Esophagus (tissue), 2 donors: ENCODE results near the gene APRT. TPM values are rescaled to one million over a fixed set of nuclear protein-coding genes. Genes with fewer than 3 reads are reported as not detected.
"Not testable (repeated sequence)": the region's sequence is repeated elsewhere in the genome, so short reads cannot be mapped to it uniquely, and the experiment has no call there.

Experiments
- H3K27ac ChIP-seq, 2 donors: one replicate each; pipeline ENCODE4 v1.5.1; 2013; ENCODE audit warnings: low read depth in 2 of 2, mild to moderate bottlenecking in 2 of 2, inconsistent platforms in 1 of 2, low read length in 1 of 2, moderate library complexity in 1 of 2
- H3K27me3 ChIP-seq, 2 donors: one replicate each; pipeline ENCODE4 v1.6.1; 2013; ENCODE audit warnings: low read length in 2 of 2, control low read depth in 1 of 2, mild to moderate bottlenecking in 1 of 2; ENCODE audit not compliant: insufficient read depth in 2 of 2, control insufficient read depth in 1 of 2
- H3K36me3 ChIP-seq, 2 donors: one replicate each; pipeline ENCODE4 v1.6.1; 2013; ENCODE audit warnings: low read length in 1 of 2; ENCODE audit not compliant: control insufficient read depth in 2 of 2, insufficient read depth in 2 of 2
- H3K4me1 ChIP-seq, 2 donors: one replicate each; pipeline ENCODE4 v1.6.1; 2013; ENCODE audit warnings: low read length in 1 of 2; ENCODE audit not compliant: control insufficient read depth in 2 of 2, insufficient read depth in 2 of 2
- H3K4me3 ChIP-seq, 2 donors: one replicate each; pipeline ENCODE4 v1.5.1; 2013; ENCODE audit warnings: low read length in 2 of 2, mild to moderate bottlenecking in 2 of 2, low read depth in 1 of 2, moderate library complexity in 1 of 2
- H3K9me3 ChIP-seq, 2 donors: one replicate each; pipeline ENCODE4 v1.6.1; 2013; ENCODE audit warnings: mild to moderate bottlenecking in 2 of 2, low read depth in 1 of 2, low read length in 1 of 2, moderate library complexity in 1 of 2; ENCODE audit not compliant: control insufficient read depth in 2 of 2, insufficient read depth in 1 of 2
- WGBS, 2 donors: extraction: QIAGEN DNeasy Blood & Tissue Kit; methylation state at CpG; one replicate each; pipeline ENCODE4 v1.1.7; 2013; 5-methylcytosine and 5-hydroxymethylcytosine counted together
- polyA plus RNA-seq, 2 donors: library from polyadenylated mRNA; stranded (reverse); fragments of 200-250 nt; gene quantifications; one replicate each; pipeline ENCODE4 v1.2.3, GENCODE V29; 2013
- donor health status: healthy with polysubstance abuse.
- donor health status: Bipolar disorder and iron deficiency.

The APRT gene
- polyA plus RNA-seq, 2 donors, result 137 to 223 TPM

DNA sequence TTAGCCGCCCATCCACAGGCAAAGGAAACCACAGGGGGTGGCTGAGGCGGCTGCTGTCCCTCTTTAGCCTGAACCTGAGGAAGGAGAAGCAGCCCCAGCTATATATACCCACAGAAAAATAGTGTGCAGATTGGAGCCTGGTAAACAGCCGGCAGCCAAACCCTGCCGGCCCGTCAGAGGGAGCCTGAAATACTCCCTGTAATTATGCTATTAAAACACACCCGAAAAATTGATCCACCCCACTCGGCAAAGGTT, 33.5 kb downstream of the APRT start:
- no peak overlapping the region for H3K4me3 ChIP-seq
- peak overlapping the region; percentile 7 to 17 for H3K27ac ChIP-seq
- H3K27me3 ChIP-seq, result no peaks in the 10 kb centered on the region
- H3K4me1 ChIP-seq, result peaks cover 9 to 34% of the 10 kb centered on the region in 2 donors
- 71 to 78% methylated on average over 7 of the region's 7 CpGs for WGBS, 2 donors
- peaks cover 0 to 3% of the 10 kb centered on the region in 2 donors for H3K36me3 ChIP-seq
- H3K9me3 ChIP-seq, result no peaks in the 10 kb centered on the region

DNA sequence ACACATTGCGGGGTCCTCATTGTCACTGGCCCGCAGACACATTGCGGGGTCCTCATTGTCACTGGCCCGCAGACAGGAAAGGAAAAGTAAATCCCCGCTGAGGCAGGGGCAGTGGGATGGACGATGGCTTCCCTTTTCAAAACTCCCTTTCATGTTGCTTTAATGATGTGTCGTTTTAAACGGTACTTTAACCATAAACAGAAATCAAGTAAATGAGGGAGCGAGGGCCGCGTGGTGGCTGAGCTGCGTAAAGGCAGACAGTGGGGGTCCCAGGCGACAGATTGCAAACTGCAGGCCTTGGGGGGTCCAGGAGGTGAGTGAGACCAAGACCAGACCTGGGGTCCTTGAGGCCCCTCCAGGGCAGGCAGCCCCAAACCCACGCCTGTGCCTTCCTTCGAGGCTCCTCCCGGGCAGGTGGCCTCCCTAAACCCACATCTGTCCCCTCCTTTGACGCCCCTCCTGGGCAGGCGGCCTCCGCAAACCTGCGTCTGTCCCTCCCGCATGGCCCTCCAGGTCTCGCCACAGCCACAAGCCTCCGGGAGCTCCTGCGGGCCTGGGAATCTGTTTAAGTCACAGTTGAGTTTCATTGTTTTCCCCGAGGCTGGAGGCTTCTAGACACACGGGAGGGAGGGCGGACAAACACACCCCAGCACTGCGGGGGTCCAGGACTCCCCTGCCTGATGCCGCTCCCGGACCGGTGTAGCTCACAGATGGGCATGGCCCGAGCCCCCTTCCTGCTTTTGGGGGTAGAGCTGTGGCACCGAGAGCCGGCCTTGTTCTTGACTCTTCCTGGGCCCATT, 34.1 kb downstream of the APRT start:
- no peaks in the 10 kb centered on the region for H3K9me3 ChIP-seq
- WGBS, 2 donors, result 82 to 84% methylated on average over 34 of the region's 34 CpGs
- peaks cover 0 to 3% of the 10 kb centered on the region in 2 donors for H3K36me3 ChIP-seq
- H3K4me3 ChIP-seq, result no peak overlapping the region
- H3K4me1 ChIP-seq, result peaks cover 12 to 39% of the 10 kb centered on the region in 2 donors
- H3K27me3 ChIP-seq, result no peaks in the 10 kb centered on the region
- H3K27ac ChIP-seq, result peak overlapping the region; percentile 11 to 17

DNA sequence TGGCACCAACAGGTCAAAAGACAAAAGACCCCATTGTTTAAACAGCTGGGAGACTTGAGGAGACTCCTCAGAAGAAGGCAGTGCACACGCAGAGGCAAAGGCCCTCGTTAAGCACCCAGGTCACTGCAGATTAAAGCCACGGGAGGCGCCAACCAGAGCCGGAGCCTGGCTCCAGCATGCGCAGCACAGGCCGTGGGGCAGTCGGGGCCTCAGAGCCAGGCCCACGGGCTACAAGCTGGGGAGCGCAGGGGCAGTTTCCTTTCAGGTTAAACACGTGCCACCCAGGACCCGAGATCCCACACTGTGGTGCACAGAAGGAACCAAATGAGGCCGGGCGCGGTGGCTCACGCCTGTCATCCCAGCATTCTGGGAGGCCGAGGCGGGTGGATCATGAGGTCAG, 35.9 kb downstream of the APRT start:
- Histone ChIP-seq H3K27ac (no peak overlapping the region), H3K4me1 (peaks cover 18 to 32% of the 10 kb centered on the region in 2 donors), H3K36me3 (peaks cover 0 to 3% of the 10 kb centered on the region in 2 donors), H3K27me3 (no peaks in the 10 kb centered on the region), H3K9me3 (no peaks in the 10 kb centered on the region), H3K4me3 (no peak overlapping the region)
- WGBS, 2 donors, result 86 to 91% methylated on average over 18 of the region's 18 CpGs

DNA sequence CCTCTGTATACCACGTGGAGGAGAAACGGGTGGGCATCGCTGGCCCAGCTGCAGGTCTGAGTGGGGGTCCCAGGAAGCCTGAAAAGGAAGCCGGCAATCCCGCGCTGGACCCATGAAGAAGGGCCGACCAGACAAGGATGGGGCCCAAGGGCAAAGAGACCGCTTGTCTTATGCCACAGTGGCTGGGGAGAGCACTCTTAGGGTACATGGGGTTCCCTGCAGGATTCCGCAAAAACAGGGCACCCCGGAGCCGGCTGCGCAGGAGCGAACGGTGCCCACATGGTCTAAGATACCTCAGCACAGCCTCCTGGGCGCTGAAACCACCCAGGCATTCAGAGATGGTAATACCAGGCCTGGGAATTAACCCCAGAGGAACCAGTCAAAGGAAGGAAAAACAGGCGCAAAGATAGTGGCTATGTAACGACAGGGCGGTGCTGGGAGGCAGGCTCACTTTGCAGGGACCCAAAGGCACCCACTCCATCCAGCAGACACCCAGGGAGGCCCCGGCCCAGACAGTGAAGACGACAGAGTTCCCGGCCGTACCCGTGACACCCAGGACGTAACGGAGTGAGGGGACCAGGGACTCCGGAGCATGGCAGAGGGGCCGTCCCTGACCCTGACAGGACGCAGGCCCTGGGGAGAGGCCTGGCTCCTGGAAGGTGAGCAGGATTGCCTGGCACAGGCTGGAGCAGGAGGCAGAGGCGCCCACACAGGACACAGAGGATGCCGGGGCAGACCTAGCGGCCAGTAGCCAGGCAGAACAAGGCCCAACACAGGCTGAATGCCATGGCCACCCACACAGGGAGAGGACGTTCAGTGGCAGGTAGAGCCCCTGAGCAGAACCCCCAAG, 37.0 kb downstream of the APRT start:
- Histone ChIP-seq H3K4me3 (no peak overlapping the region), H3K9me3 (no peaks in the 10 kb centered on the region), H3K4me1 (peaks cover 17 to 31% of the 10 kb centered on the region in 2 donors), H3K36me3 (peaks cover 0 to 3% of the 10 kb centered on the region in 2 donors), H3K27me3 (no peaks in the 10 kb centered on the region), H3K27ac (peak overlapping the region in 1 of 2 donors; percentile 50)
- WGBS, 2 donors, result 93 to 95% methylated on average over 32 of the region's 32 CpGs

DNA sequence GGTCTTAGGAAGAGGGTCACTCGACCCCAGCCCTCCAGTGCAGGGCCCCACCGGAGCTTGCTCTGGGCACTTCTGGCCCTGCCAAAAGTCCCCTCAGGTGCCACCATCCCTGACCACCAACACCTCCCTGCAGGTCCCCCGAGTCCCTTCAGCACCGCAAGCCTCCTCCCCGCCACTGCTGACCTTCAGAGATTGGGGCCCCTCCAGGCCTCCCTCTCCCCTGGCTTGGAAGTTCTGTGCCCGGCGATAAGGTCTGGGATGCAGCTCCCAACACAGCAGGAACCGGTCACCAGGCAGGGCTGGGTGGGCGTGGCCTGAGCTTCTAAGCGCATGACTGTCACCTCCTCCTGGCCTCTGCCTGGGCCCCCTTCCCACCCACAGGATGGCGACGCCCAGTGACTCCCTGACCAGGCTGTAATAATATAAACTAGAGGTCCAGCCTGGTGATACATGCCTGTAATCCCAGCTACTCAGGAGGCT, 37.9 kb downstream of the APRT start:
- Histone ChIP-seq H3K9me3 (no peaks in the 10 kb centered on the region), H3K36me3 (peaks cover 0 to 3% of the 10 kb centered on the region in 2 donors), H3K27ac (peak overlapping the region in 1 of 2 donors; percentile 48), H3K4me1 (peaks cover 19 to 38% of the 10 kb centered on the region in 2 donors), H3K4me3 (no peak overlapping the region), H3K27me3 (no peaks in the 10 kb centered on the region)
- 55 to 59% methylated on average over 10 to 12 of the region's 12 CpGs for WGBS, 2 donors

DNA sequence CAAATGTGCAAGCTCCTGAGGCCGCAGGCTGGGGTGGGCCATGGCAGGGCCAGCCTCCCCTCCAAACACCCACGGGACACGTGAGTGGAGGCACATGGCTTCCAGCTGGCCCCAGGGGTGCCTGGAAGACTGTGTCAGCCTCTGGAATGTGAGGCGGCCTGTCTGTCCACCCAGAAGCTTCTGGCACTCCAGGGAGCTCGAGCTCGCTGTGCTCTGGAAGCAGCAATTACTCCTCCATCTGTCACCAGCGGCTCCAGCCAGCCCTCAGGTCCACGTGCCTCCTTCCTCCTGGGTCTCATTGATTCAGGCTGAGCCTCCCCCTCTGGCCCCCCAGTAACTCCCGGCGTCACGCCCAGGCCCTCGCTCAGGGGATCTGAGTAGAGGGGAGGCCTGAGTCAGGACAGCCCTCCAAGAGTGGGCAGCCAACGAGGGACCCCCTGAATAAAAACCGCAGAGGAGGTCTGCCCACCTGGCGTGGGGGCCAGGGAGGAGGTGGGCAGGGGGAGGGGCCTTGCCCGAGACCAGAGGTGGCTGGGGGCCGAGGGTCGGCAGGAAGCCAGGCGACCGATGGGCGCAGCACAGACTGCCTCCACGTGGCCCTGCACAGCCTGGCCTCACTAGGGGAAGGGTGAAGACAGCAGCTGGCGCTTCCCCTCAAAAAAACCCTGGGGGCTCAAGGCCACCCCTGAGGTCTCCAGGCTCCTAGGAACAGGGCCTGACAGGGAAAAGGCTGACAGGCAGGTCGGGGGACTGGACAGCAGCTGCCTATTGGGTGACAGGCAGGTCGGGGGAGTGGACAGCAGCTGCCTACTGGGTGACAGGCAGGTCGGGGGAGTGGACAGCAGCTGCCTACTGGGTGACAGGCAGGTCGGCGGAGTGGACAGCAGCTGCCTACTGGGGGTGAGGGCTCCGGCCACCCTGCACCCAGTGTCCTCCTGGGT, 38.6 kb downstream of the APRT start:
- Histone ChIP-seq H3K27ac (peak overlapping the region; percentile 56 to 59), H3K4me3 (no peak overlapping the region), H3K36me3 (peaks cover 0 to 3% of the 10 kb centered on the region in 2 donors), H3K4me1 (peaks cover 19 to 45% of the 10 kb centered on the region in 2 donors), H3K9me3 (no peaks in the 10 kb centered on the region), H3K27me3 (no peaks in the 10 kb centered on the region)
- 50 to 59% methylated on average over 23 to 29 of the region's 29 CpGs for WGBS, 2 donors

DNA sequence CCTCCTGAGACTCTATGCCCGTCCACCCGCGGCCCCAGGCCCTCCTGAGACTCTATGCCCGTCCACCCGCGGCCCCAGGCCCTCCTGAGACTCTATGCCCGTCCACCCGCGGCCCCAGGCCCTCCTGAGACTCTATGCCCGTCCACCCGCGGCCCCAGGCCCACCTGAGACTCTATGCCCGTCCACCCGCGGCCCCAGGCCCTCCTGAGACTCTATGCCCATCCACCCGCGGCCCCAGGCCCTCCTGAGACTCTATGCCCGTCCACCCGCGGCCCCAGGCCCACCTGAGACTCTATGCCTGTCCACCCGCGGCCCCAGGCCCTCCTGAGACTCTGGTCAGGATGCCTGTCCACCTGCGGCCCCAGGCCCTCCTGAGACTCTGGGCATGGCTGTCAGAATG, 39.9 kb downstream of the APRT start:
- not testable (repeated sequence) for H3K27me3 ChIP-seq, H3K9me3 ChIP-seq, H3K4me3 ChIP-seq, H3K36me3 ChIP-seq
- 90 to 96% methylated on average over 13 to 17 of the region's 23 CpGs for whole genome bisulfite sequencing, 2 donors
- peaks cover 26 to 48% of the 10 kb centered on the region in 2 donors for H3K4me1 ChIP-seq
- H3K27ac ChIP-seq, result peak overlapping the region in 1 of 2 donors; percentile 59

DNA sequence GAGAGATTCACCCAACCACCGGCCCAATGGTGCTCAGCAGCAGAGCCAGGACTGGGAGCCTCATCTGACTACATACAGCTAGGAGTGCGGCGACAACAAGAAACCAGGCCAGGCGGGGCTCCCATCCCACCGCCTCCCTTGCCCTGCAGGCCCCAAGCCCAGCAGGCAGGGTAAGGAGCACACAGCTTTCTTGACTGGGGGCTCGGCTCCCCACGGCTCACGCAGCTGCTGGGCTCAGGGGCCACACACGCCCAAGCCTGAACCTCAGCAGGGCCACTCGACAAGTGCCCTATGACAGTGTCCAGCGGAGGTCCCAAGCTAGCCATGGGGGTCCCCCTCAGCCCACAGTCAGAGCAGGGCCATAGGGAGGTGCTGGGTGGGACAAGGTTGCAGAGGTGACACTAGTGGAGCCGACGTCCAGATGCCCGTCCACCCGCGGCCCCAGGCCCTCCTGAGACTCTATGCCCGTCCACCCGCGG, 40.4 kb downstream of the APRT start:
- WGBS, 2 donors, result 73 to 76% methylated on average over 16 to 19 of the region's 19 CpGs
- Histone ChIP-seq H3K9me3 (no peaks in the 10 kb centered on the region), H3K27me3 (no peaks in the 10 kb centered on the region), H3K36me3 (peaks cover 0 to 3% of the 10 kb centered on the region in 2 donors), H3K4me1 (peaks cover 26 to 48% of the 10 kb centered on the region in 2 donors), H3K27ac (peak overlapping the region; percentile 93 to 98), H3K4me3 (no peak overlapping the region)
